ENCODE data around the gene CTNNA3.

The CTNNA3 gene

GRCh38 chr10:66713387-66713786 lies 982.6 kb downstream of the CTNNA3 start:
- Histone ChIP-seq H3K9me3 (ENCODE audit: control insufficient read depth, insufficient read depth, low read length) (no peaks in the 10 kb centered on the region), H3K36me3 (ENCODE audit: control insufficient read depth, low read length) (no peaks in the 10 kb centered on the region), H3K4me3 (ENCODE audit: low read length) (no peak overlapping the region), H3K27me3 (ENCODE audit: control insufficient read depth, low read length) (no peaks in the 10 kb centered on the region), H3K4me1 (ENCODE audit: control insufficient read depth, low read length) (no peaks in the 10 kb centered on the region), H3K79me2 (ENCODE audit: control insufficient read depth, low read length) (no peaks in the 10 kb centered on the region), H4K20me1 (ENCODE audit: control insufficient read depth, insufficient read depth, low read depth, low read length) (no peaks in the 10 kb centered on the region), H3K9me2 (replicated peaks; ENCODE audit: control insufficient read depth, low read length) (no peaks in the 10 kb centered on the region), H3K4me2 (ENCODE audit: low read length) (no peak overlapping the region), H3K27ac (ENCODE audit: low read depth, low read length) (no peak overlapping the region), H3F3A (ENCODE audit: control insufficient read depth, insufficient read depth) (no peaks in the 10 kb centered on the region)
- TF ChIP-seq CTCF (IDR thresholded peaks at IDR 0.05; ENCODE audit: low read depth, low read length, poor library complexity, severe bottlenecking) (no peak), EZH2phosphoT487 (IDR thresholded peaks at IDR 0.05; ENCODE audit: borderline replicate concordance, low read length) (no peak)

- no peaks in the 10 kb centered on the region for H3K36me3 ChIP-seq (ENCODE audit: control insufficient read depth, low read length)
- H3K4me1 ChIP-seq (ENCODE audit: control insufficient read depth, low read length) = no peaks in the 10 kb centered on the region
- H4K20me1 ChIP-seq (ENCODE audit: control insufficient read depth, insufficient read depth, low read depth, low read length) = no peaks in the 10 kb centered on the region
- H3K27ac ChIP-seq (ENCODE audit: low read depth, low read length) = no peak overlapping the region
- TF ChIP-seq EZH2phosphoT487 (IDR thresholded peaks at IDR 0.05; ENCODE audit: borderline replicate concordance, low read length) = no peak
- no peak for TF ChIP-seq CTCF (IDR thresholded peaks at IDR 0.05; ENCODE audit: low read depth, low read length, poor library complexity, severe bottlenecking)
- H3K9me2 ChIP-seq (replicated peaks; ENCODE audit: control insufficient read depth, low read length) = no peaks in the 10 kb centered on the region
- no peaks in the 10 kb centered on the region for H3K27me3 ChIP-seq (ENCODE audit: control insufficient read depth, low read length)
- no peaks in the 10 kb centered on the region for H3K79me2 ChIP-seq (ENCODE audit: control insufficient read depth, low read length)
- no peaks in the 10 kb centered on the region for H3K9me3 ChIP-seq (ENCODE audit: control insufficient read depth, insufficient read depth, low read length)
- H3K4me2 ChIP-seq (ENCODE audit: low read length) = no peak overlapping the region
- H3F3A ChIP-seq (ENCODE audit: control insufficient read depth, insufficient read depth) = no peaks in the 10 kb centered on the region
- H3K4me3 ChIP-seq (ENCODE audit: low read length) = no peak overlapping the region
Observed at GRCh38 chr10:66698069-66698468, 997.9 kb downstream of the CTNNA3 start.

DNA sequence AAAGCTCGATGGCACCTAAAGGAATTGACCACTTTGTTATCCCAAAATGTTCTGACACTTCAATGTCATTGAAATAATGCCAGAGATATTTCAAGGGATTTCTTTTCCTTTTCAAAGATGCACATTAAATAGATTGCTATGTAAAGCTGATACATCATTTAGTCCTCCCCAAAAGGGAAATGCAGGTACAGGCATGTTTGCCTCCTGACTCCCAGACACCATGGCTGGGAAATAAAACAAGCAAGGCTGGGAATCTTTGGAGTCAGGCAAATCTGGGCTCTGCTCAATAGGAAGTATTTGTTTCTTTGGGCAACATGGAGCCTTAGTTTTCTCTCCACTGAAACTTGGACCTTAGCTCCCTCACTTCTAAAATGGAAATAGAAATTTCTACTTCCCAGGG lies 1000.9 kb downstream of the CTNNA3 start:
- H3K36me3 ChIP-seq (ENCODE audit: control insufficient read depth, low read length) = no peaks in the 10 kb centered on the region
- H3K27me3 ChIP-seq (ENCODE audit: control insufficient read depth, low read length) = no peaks in the 10 kb centered on the region
- no peaks in the 10 kb centered on the region for H3K9me3 ChIP-seq (ENCODE audit: control insufficient read depth, insufficient read depth, low read length)
- H3K4me1 ChIP-seq (ENCODE audit: control insufficient read depth, low read length) = no peaks in the 10 kb centered on the region
- no peaks in the 10 kb centered on the region for H4K20me1 ChIP-seq (ENCODE audit: control insufficient read depth, insufficient read depth, low read depth, low read length)
- no peaks in the 10 kb centered on the region for H3K79me2 ChIP-seq (ENCODE audit: control insufficient read depth, low read length)
- TF ChIP-seq CTCF (IDR thresholded peaks at IDR 0.05; ENCODE audit: low read depth, low read length, poor library complexity, severe bottlenecking) = no peak
- TF ChIP-seq EZH2phosphoT487 (IDR thresholded peaks at IDR 0.05; ENCODE audit: borderline replicate concordance, low read length) = no peak
- H3K4me2 ChIP-seq (ENCODE audit: low read length) = no peak overlapping the region
- no peaks in the 10 kb centered on the region for H3F3A ChIP-seq (ENCODE audit: control insufficient read depth, insufficient read depth)
- no peak overlapping the region for H3K27ac ChIP-seq (ENCODE audit: low read depth, low read length)
- H3K9me2 ChIP-seq (replicated peaks; ENCODE audit: control insufficient read depth, low read length) = no peaks in the 10 kb centered on the region
- H3K4me3 ChIP-seq (ENCODE audit: low read length) = no peak overlapping the region

GRCh38 chr10:66684581-66684980 lies 1011.4 kb downstream of the CTNNA3 start:
- no peaks in the 10 kb centered on the region for H3K9me3 ChIP-seq (ENCODE audit: control insufficient read depth, insufficient read depth, low read length)
- no peaks in the 10 kb centered on the region for H3K36me3 ChIP-seq (ENCODE audit: control insufficient read depth, low read length)
- H3K79me2 ChIP-seq (ENCODE audit: control insufficient read depth, low read length) = no peaks in the 10 kb centered on the region
- no peaks in the 10 kb centered on the region for H4K20me1 ChIP-seq (ENCODE audit: control insufficient read depth, insufficient read depth, low read depth, low read length)
- H3K4me3 ChIP-seq (ENCODE audit: low read length) = no peak overlapping the region
- no peaks in the 10 kb centered on the region for H3F3A ChIP-seq (ENCODE audit: control insufficient read depth, insufficient read depth)
- no peak overlapping the region for H3K4me2 ChIP-seq (ENCODE audit: low read length)
- H3K9me2 ChIP-seq (replicated peaks; ENCODE audit: control insufficient read depth, low read length) = no peaks in the 10 kb centered on the region
- TF ChIP-seq EZH2phosphoT487 (IDR thresholded peaks at IDR 0.05; ENCODE audit: borderline replicate concordance, low read length) (no peak), CTCF (IDR thresholded peaks at IDR 0.05; ENCODE audit: low read depth, low read length, poor library complexity, severe bottlenecking) (no peak)
- H3K27ac ChIP-seq (ENCODE audit: low read depth, low read length) = no peak overlapping the region
- no peaks in the 10 kb centered on the region for H3K4me1 ChIP-seq (ENCODE audit: control insufficient read depth, low read length)
- no peaks in the 10 kb centered on the region for H3K27me3 ChIP-seq (ENCODE audit: control insufficient read depth, low read length)

Measured in DOHH2 (cell line).